Breast epithelium (tissue), 4 donors: ENCODE measurements around the gene THBS3. TPM values are rescaled to one million over a fixed set of nuclear protein-coding genes. Genes with fewer than 3 reads are reported as not detected.
"Not testable (repeated sequence)": the region's sequence is repeated elsewhere in the genome, so short reads cannot be mapped to it uniquely, and the experiment has no call there.

Experiments
- DNase-seq, 2 donors: peaks; one replicate each; pipeline ENCODE4 v3.0.0-alpha.2; 2019; ENCODE audit warnings: low spot score in 2 of 2
- H3K27ac ChIP-seq, 2 donors: fragments of 200-600 bp; sonication (generic) in 1 of 2; one replicate each; pipeline ENCODE4 v1.5.1; 2016 to 2019; ENCODE audit warnings: mild to moderate bottlenecking in 1 of 2
- H3K27me3 ChIP-seq, 2 donors: fragments of 200-600 bp; sonication (generic) in 1 of 2; one replicate each; pipeline versions ENCODE4 v1.5.1 to v1.6.0; 2017 to 2019; ENCODE audit warnings: control low read depth in 1 of 2, mild to moderate bottlenecking in 1 of 2
- H3K36me3 ChIP-seq: fragments of 200-600 bp; one replicate; pipeline ENCODE4 v1.5.1; 2019
- H3K4me1 ChIP-seq, 2 donors: fragments of 200-600 bp; sonication (generic); one replicate each; pipeline ENCODE4 v1.5.1; 2016 to 2019; ENCODE audit warnings: control low read depth in 1 of 2
- H3K4me3 ChIP-seq, 3 donors: fragments of 200-600 bp; sonication (generic); 1 replicate in 2 of 3; 2 replicates in 1 of 3; pipeline ENCODE4 v1.5.1; 2016 to 2019; ENCODE audit warnings: mild to moderate bottlenecking in 3 of 3, moderate library complexity in 2 of 3
- H3K9me3 ChIP-seq, 2 donors: fragments of 200-600 bp; sonication (generic) in 1 of 2; one replicate each; pipeline ENCODE4 v1.5.1; 2016 to 2019; ENCODE audit warnings: control low read depth in 1 of 2
- CTCF ChIP-seq, 3 donors: fragments of 450-650 bp; IDR thresholded peaks; one replicate each; pipeline ENCODE4 v1.5.1; 2016 to 2017; ENCODE audit warnings: antibody characterized with exemption in 3 of 3, mild to moderate bottlenecking in 3 of 3, moderate library complexity in 3 of 3
- POLR2A ChIP-seq: fragments of 450-650 bp; IDR thresholded peaks from one replicate; pipeline ENCODE4 v1.6.1; 2016; ENCODE audit warnings: antibody characterized with exemption, mild to moderate bottlenecking, moderate library complexity
- POLR2AphosphoS5 ChIP-seq, 3 donors: sonication (generic); formaldehyde crosslinking; IDR thresholded peaks; one replicate each; pipeline ENCODE4 v1.6.1; 2017; ENCODE audit warnings: antibody characterized with exemption in 3 of 3
- intact Hi-C: fragments of 100-400 bp; cut with DNase I; formaldehyde crosslinking; loops from one replicate; pipeline ENCODE4 v1.15.1; 2023; ENCODE audit warnings: low total_unique reads
- total RNA-seq, 3 donors: library from RNA; depleted of rRNA; stranded (reverse); fragments of >200 nt; gene quantifications; one replicate each; pipeline ENCODE4 v1.1.0, GENCODE V29; 2016

THBS3 gene
- total RNA-seq, 3 donors from 2014 or later = 17.3 to 27.5 (median 25.9) TPM

- Histone ChIP-seq H3K4me3 (no peak overlapping the region), H3K27me3 (no peaks in the 10 kb centered on the region), H3K4me1 (no peaks in the 10 kb centered on the region), H3K9me3 (no peaks in the 10 kb centered on the region), H3K27ac (no peak overlapping the region), H3K36me3 (no peaks in the 10 kb centered on the region)
- no peak for TF ChIP-seq POLR2A
- no peak for TF ChIP-seq POLR2AphosphoS5 (IDR thresholded peaks at IDR 0.05)
- no peak for TF ChIP-seq CTCF (IDR thresholded peaks at IDR 0.05)
- no peak for DNase-seq
- intact Hi-C loops = no loop called here
Observed at GRCh38 chr1:155223047-155223446, 15.3 kb upstream of the THBS3 start.

GRCh38 chr1:155220211-155220965 lies 12.7 kb upstream of the THBS3 start:
- H3K27ac ChIP-seq, H3K4me3 ChIP-seq, H3K27me3 ChIP-seq, intact Hi-C loops, DNase-seq, H3K9me3 ChIP-seq, H3K36me3 ChIP-seq, H3K4me1 ChIP-seq: not testable (repeated sequence)

- Histone ChIP-seq H3K4me1 (no peaks in the 10 kb centered on the region), H3K27ac (peak overlapping the region in 1 of 2 donors; percentile 1), H3K4me3 (peak overlapping the region in 2 of 3 donors; percentile 14 to 45), H3K36me3 (no peaks in the 10 kb centered on the region), H3K27me3 (no peaks in the 10 kb centered on the region), H3K9me3 (no peaks in the 10 kb centered on the region)
- no peak for DNase-seq
- TF ChIP-seq POLR2A (no peak), CTCF (IDR thresholded peaks at IDR 0.05) (no peak), POLR2AphosphoS5 (IDR thresholded peaks at IDR 0.05) (no peak)
- intact Hi-C loops = no loop called here
Observed at GRCh38 chr1:155219592-155220031, 11.9 kb upstream of the THBS3 start.

GRCh38 chr1:155218854-155219591 lies 11.3 kb upstream of the THBS3 start:
- Histone ChIP-seq H3K27ac (peak overlapping the region in 1 of 2 donors; percentile 1), H3K4me3 (peak overlapping the region in 2 of 3 donors; percentile 14 to 45), H3K27me3 (no peaks in the 10 kb centered on the region), H3K4me1 (no peaks in the 10 kb centered on the region), H3K9me3 (no peaks in the 10 kb centered on the region), H3K36me3 (no peaks in the 10 kb centered on the region)
- no peak for TF ChIP-seq CTCF (IDR thresholded peaks at IDR 0.05)
- TF ChIP-seq POLR2A = no peak
- TF ChIP-seq POLR2AphosphoS5 (IDR thresholded peaks at IDR 0.05) = no peak
- intact Hi-C loops = no loop called here
- no peak for DNase-seq

GRCh38 chr1:155214702-155215101 lies 7.0 kb upstream of the THBS3 start:
- intact Hi-C loops, H3K9me3 ChIP-seq, H3K4me1 ChIP-seq, DNase-seq, H3K27ac ChIP-seq, H3K36me3 ChIP-seq, H3K27me3 ChIP-seq, H3K4me3 ChIP-seq: not testable (repeated sequence)

GRCh38 chr1:155212051-155212440 lies 4.3 kb upstream of the THBS3 start:
- H3K9me3 ChIP-seq, H3K4me3 ChIP-seq, DNase-seq, H3K36me3 ChIP-seq, intact Hi-C loops, H3K27ac ChIP-seq, H3K27me3 ChIP-seq: not testable (repeated sequence)
- H3K4me1 ChIP-seq = peaks cover 6 to 19% of the 10 kb centered on the region in 2 donors

GRCh38 chr1:155211381-155212050 lies 3.8 kb upstream of the THBS3 start:
- H3K27me3 ChIP-seq, H3K36me3 ChIP-seq, intact Hi-C loops, H3K9me3 ChIP-seq, H3K27ac ChIP-seq, H3K4me3 ChIP-seq, DNase-seq: not testable (repeated sequence)
- H3K4me1 ChIP-seq = peaks cover 8 to 20% of the 10 kb centered on the region in 2 donors
